Liver (tissue), 9 donors: Measurements from ENCODE around the gene CA11. TPM values are rescaled to one million over a fixed set of nuclear protein-coding genes. Genes with fewer than 3 reads are reported as not detected.
A peak's percentile ranks its signal among the peaks of the same experiment; 100 is the strongest.

Source experiments
- DNase-seq: peaks from one replicate; pipeline ENCODE4 v3.0.0-alpha.2; 2017; ENCODE audit warnings: low spot score
- H3K27ac ChIP-seq, 2 donors: one replicate each; pipeline ENCODE4 v1.7.0; 2013; ENCODE audit warnings: inconsistent platforms in 2 of 2, low read length in 2 of 2, control low read depth in 1 of 2, low read depth in 1 of 2, mild to moderate bottlenecking in 1 of 2
- H3K27me3 ChIP-seq, 4 donors: one replicate each; pipeline versions ENCODE4 v1.6.1 to v1.7.0; 2013; ENCODE audit warnings: low read length in 3 of 4, inconsistent platforms in 1 of 4, mild to moderate bottlenecking in 1 of 4, moderate library complexity in 1 of 4; ENCODE audit not compliant: control insufficient read depth in 4 of 4, insufficient read depth in 4 of 4
- H3K36me3 ChIP-seq, 4 donors: one replicate each; pipeline versions ENCODE4 v1.6.1 to v1.7.0; 2013; ENCODE audit warnings: low read length in 3 of 4, mild to moderate bottlenecking in 3 of 4, low read depth in 1 of 4, moderate library complexity in 1 of 4; ENCODE audit not compliant: control insufficient read depth in 4 of 4, insufficient read depth in 3 of 4
- H3K4me1 ChIP-seq, 4 donors: one replicate each; pipeline versions ENCODE4 v1.6.1 to v1.7.0; 2013; ENCODE audit warnings: low read length in 3 of 4, mild to moderate bottlenecking in 3 of 4, moderate library complexity in 1 of 4; ENCODE audit not compliant: control insufficient read depth in 4 of 4, insufficient read depth in 4 of 4
- H3K4me3 ChIP-seq, 3 donors: one replicate each; pipeline versions ENCODE4 v1.6.1 to v1.7.0; 2013; ENCODE audit warnings: low read length in 3 of 3, control low read depth in 1 of 3, low read depth in 1 of 3, mild to moderate bottlenecking in 1 of 3
- H3K9ac ChIP-seq, 2 donors: one replicate each; pipeline ENCODE4 v1.7.0; 2013; ENCODE audit warnings: low read length in 2 of 2, mild to moderate bottlenecking in 2 of 2, moderate library complexity in 2 of 2, control low read depth in 1 of 2, low read depth in 1 of 2
- H3K9me3 ChIP-seq, 4 donors: one replicate each; pipeline versions ENCODE4 v1.6.1 to v1.7.0; 2013; ENCODE audit warnings: low read length in 3 of 4; ENCODE audit not compliant: control insufficient read depth in 4 of 4
- ATF3 ChIP-seq: IDR thresholded peaks from 2 replicates; pipeline ENCODE4 v1.6.1; 2016; ENCODE audit warnings: antibody characterized with exemption
- EGR1 ChIP-seq, 2 donors: IDR thresholded peaks; 2 replicates each; pipeline ENCODE4 v1.6.1; 2016 to 2018; ENCODE audit warnings: antibody characterized with exemption in 2 of 2, low read depth in 2 of 2
- FOXA1 ChIP-seq: IDR thresholded peaks from 2 replicates; pipeline ENCODE4 v1.6.1; 2016; ENCODE audit warnings: antibody characterized with exemption
- FOXA2 ChIP-seq: IDR thresholded peaks from 2 replicates; pipeline ENCODE4 v1.6.1; 2016; ENCODE audit warnings: antibody characterized with exemption
- GABPA ChIP-seq, 2 donors: IDR thresholded peaks in 1 of 2; conservative IDR thresholded peaks in 1 of 2; 2 replicates each; pipeline ENCODE4 v1.6.1; 2016; ENCODE audit warnings: antibody characterized with exemption in 2 of 2, mild to moderate bottlenecking in 1 of 2, moderate library complexity in 1 of 2
- HNF4A ChIP-seq, 2 donors: conservative IDR thresholded peaks; 2 replicates each; pipeline ENCODE4 v1.6.1; 2016; ENCODE audit warnings: antibody characterized with exemption in 2 of 2, mild to moderate bottlenecking in 2 of 2
- HNF4G ChIP-seq: IDR thresholded peaks from 2 replicates; pipeline ENCODE4 v1.6.1; 2016; ENCODE audit warnings: antibody characterized with exemption
- JUND ChIP-seq, 2 donors: IDR thresholded peaks; 2 replicates each; pipeline ENCODE4 v1.6.1; 2016; ENCODE audit warnings: antibody characterized with exemption in 2 of 2
- NR2F2 ChIP-seq: IDR thresholded peaks from 2 replicates; pipeline ENCODE4 v1.6.1; 2016; ENCODE audit warnings: antibody characterized with exemption
- RAD21 ChIP-seq, 2 donors: IDR thresholded peaks; 2 replicates each; pipeline ENCODE4 v1.6.1; 2016; ENCODE audit warnings: antibody characterized with exemption in 2 of 2, mild to moderate bottlenecking in 2 of 2
- RXRA ChIP-seq, 2 donors: IDR thresholded peaks; 2 replicates each; pipeline ENCODE4 v1.6.1; 2017 to 2018; ENCODE audit warnings: antibody characterized with exemption in 2 of 2, mild to moderate bottlenecking in 1 of 2
- SP1 ChIP-seq: IDR thresholded peaks from 2 replicates; pipeline ENCODE4 v1.6.1; 2018; ENCODE audit warnings: antibody characterized with exemption, mild to moderate bottlenecking
- TAF1 ChIP-seq: conservative IDR thresholded peaks from 2 replicates; pipeline ENCODE4 v1.6.1; 2016; ENCODE audit warnings: antibody characterized with exemption, mild to moderate bottlenecking
- YY1 ChIP-seq: IDR thresholded peaks from 2 replicates; pipeline ENCODE4 v1.6.1; 2016; ENCODE audit warnings: antibody characterized with exemption, mild to moderate bottlenecking
- ZBTB33 ChIP-seq: IDR thresholded peaks from 2 replicates; pipeline ENCODE4 v1.6.1; 2016; ENCODE audit warnings: antibody characterized with exemption
- WGBS: extraction: QIAGEN DNeasy Blood & Tissue Kit; methylation state at CpG from one replicate; pipeline ENCODE4 v1.1.7; 2013; 5-methylcytosine and 5-hydroxymethylcytosine counted together
- polyA plus RNA-seq, 2 donors: library from polyadenylated mRNA; stranded (reverse) in 1 of 2; unstranded in 1 of 2; fragments of 200-250 nt in 1 of 2; fragments of >200 nt in 1 of 2; fragmentation: Nextera tagmentation in 1 of 2; extraction: Ambion mirVana in 1 of 2; gene quantifications; one replicate each; pipeline versions ENCODE4 v1.2.1 to v1.2.3, GENCODE V29; 2013 to 2015
- total RNA-seq, 2 donors: library from RNA; depleted of rRNA; stranded (reverse); fragments of >200 nt; gene quantifications; one replicate each; pipeline ENCODE4 v1.2.3, GENCODE V29; 2014
- TF ChIP-seq, protein P1 (sequence below): IDR thresholded peaks from 2 replicates; pipeline ENCODE4 v1.6.1; 2016; ENCODE audit warnings: antibody characterized with exemption
- TF ChIP-seq, protein P2 (sequence below): fragments of 150-350 bp; IDR thresholded peaks from 2 replicates; pipeline ENCODE4 v1.5.1; 2017; ENCODE audit warnings: improper control_type of control experiment, low read depth, low read length; ENCODE audit not compliant: missing input control
- donor health status: healthy.
- donor health status: healthy.
- donor health status: healthy.
- donor health status: healthy.
- donor health status: healthy.

The CA11 gene
- total and polyA plus RNA-seq, 4 donors, result 0.09 to 1.1 (median 0.34) TPM

GRCh38 chr19:48609571-48610108, 36.3 kb downstream of the CA11 start (continued):
- TF ChIP-seq GABPA (IDR thresholded peaks at IDR 0.05 in 1 of 2, conservative IDR thresholded peaks at IDR 0.05 in 1 of 2) (no peak), EGR1 (IDR thresholded peaks at IDR 0.05; ENCODE audit: low read depth in 2 of 2) (no peak), RAD21 (IDR thresholded peaks at IDR 0.05) (no peak), ATF3 (no peak), FOXA1 (no peak), SP1 (no peak), YY1 (no peak), TAF1 (no peak), JUND (IDR thresholded peaks at IDR 0.05) (no peak)
- TF ChIP-seq, protein P1, sequence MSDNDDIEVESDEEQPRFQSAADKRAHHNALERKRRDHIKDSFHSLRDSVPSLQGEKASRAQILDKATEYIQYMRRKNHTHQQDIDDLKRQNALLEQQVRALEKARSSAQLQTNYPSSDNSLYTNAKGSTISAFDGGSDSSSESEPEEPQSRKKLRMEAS, result no peak

GRCh38 chr19:48608798-48609263, 37.2 kb downstream of the CA11 start:
- peak; percentile 51 to 54 for TF ChIP-seq RAD21 (IDR thresholded peaks at IDR 0.05)
- TF ChIP-seq YY1, result no peak
- no peak for TF ChIP-seq JUND (IDR thresholded peaks at IDR 0.05)
- no peak for TF ChIP-seq HNF4G
- TF ChIP-seq, protein P2, sequence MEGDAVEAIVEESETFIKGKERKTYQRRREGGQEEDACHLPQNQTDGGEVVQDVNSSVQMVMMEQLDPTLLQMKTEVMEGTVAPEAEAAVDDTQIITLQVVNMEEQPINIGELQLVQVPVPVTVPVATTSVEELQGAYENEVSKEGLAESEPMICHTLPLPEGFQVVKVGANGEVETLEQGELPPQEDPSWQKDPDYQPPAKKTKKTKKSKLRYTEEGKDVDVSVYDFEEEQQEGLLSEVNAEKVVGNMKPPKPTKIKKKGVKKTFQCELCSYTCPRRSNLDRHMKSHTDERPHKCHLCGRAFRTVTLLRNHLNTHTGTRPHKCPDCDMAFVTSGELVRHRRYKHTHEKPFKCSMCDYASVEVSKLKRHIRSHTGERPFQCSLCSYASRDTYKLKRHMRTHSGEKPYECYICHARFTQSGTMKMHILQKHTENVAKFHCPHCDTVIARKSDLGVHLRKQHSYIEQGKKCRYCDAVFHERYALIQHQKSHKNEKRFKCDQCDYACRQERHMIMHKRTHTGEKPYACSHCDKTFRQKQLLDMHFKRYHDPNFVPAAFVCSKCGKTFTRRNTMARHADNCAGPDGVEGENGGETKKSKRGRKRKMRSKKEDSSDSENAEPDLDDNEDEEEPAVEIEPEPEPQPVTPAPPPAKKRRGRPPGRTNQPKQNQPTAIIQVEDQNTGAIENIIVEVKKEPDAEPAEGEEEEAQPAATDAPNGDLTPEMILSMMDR, result peak; percentile 32
- Histone ChIP-seq H3K27ac (no peak overlapping the region), H3K4me3 (no peak overlapping the region), H3K36me3 (no peaks in the 10 kb centered on the region), H3K9me3 (no peaks in the 10 kb centered on the region), H3K4me1 (peaks cover 0 to 5% (median under 1%) of the 10 kb centered on the region in 4 donors), H3K9ac (no peak overlapping the region), H3K27me3 (no peaks in the 10 kb centered on the region)
- DNase-seq, result no peak
- 47% methylated on average over 9 of the region's 9 CpGs for WGBS

- H3K4me1 ChIP-seq, result no peaks in the 10 kb centered on the region
- no peaks in the 10 kb centered on the region for H3K36me3 ChIP-seq
- no peak overlapping the region for H3K4me3 ChIP-seq
- TF ChIP-seq ATF3 (no peak), RAD21 (IDR thresholded peaks at IDR 0.05) (no peak), GABPA (IDR thresholded peaks at IDR 0.05 in 1 of 2, conservative IDR thresholded peaks at IDR 0.05 in 1 of 2) (no peak), HNF4A (conservative IDR thresholded peaks at IDR 0.05) (no peak), RXRA (IDR thresholded peaks at IDR 0.05) (no peak), NR2F2 (no peak), SP1 (no peak), EGR1 (IDR thresholded peaks at IDR 0.05; ENCODE audit: low read depth in 2 of 2) (no peak), FOXA2 (no peak), YY1 (no peak), ZBTB33 (no peak), HNF4G (no peak)
- TF ChIP-seq, protein P1, result no peak
- 92% methylated on average over 7 of the region's 7 CpGs for WGBS
- DNase-seq, result no peak
- no peak overlapping the region for H3K9ac ChIP-seq
- H3K9me3 ChIP-seq, result no peaks in the 10 kb centered on the region
- H3K27me3 ChIP-seq, result no peaks in the 10 kb centered on the region
- no peak overlapping the region for H3K27ac ChIP-seq
Observed at GRCh38 chr19:48607359-48607755, 38.6 kb downstream of the CA11 start.
